Endothelial cell of umbilical vein (primary cell): ENCODE measurements around the gene LARGE1.

ENCODE experiments used
- POLR2AphosphoS5 ChIP-seq: IDR thresholded peaks from 2 replicates; pipeline ENCODE4 v1.6.1; 2012; ENCODE audit warnings: low read depth, mild to moderate bottlenecking, control low read depth, low read length, moderate library complexity; ENCODE audit not compliant: insufficient read depth
- TF ChIP-seq, protein P1 (sequence below), 2 donors: IDR thresholded peaks; 1 replicate in 1 of 2; 2 replicates in 1 of 2; pipeline ENCODE4 v1.5.1; 2011; ENCODE audit warnings: low read length in 2 of 2, mild to moderate bottlenecking in 2 of 2, moderate library complexity in 2 of 2, control low read depth in 1 of 2, inconsistent platforms in 1 of 2, low read depth in 1 of 2; ENCODE audit not compliant: insufficient read depth in 1 of 2; ENCODE audit errors: extremely low read depth in 1 of 2

DNA sequence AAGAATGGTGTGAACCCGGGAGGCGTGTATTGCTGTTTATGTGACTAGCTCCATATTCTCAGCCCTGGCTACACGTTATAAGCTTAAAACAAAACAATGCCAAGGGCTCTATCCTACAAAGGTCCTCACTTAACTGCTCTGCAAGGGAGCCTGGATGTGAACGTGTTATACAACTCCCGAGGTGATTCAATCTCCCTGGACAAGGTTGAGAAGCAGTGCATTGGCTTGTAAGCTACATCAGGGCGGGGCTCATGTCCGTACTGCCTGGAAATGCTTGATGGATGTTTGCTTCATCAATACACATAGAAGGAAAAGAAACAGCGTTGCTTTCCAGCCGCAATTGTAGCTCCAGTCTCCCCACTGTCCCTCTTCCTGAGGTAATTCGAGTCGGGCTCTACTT, 605.2 kb downstream of the LARGE1 start:
- TF ChIP-seq, protein P1, sequence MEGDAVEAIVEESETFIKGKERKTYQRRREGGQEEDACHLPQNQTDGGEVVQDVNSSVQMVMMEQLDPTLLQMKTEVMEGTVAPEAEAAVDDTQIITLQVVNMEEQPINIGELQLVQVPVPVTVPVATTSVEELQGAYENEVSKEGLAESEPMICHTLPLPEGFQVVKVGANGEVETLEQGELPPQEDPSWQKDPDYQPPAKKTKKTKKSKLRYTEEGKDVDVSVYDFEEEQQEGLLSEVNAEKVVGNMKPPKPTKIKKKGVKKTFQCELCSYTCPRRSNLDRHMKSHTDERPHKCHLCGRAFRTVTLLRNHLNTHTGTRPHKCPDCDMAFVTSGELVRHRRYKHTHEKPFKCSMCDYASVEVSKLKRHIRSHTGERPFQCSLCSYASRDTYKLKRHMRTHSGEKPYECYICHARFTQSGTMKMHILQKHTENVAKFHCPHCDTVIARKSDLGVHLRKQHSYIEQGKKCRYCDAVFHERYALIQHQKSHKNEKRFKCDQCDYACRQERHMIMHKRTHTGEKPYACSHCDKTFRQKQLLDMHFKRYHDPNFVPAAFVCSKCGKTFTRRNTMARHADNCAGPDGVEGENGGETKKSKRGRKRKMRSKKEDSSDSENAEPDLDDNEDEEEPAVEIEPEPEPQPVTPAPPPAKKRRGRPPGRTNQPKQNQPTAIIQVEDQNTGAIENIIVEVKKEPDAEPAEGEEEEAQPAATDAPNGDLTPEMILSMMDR (IDR thresholded peaks at IDR 0.05; ENCODE audit: extremely low read depth in 1 of 2, insufficient read depth in 1 of 2, low read depth in 1 of 2, low read length in 2 of 2) = no peak
- no peak for TF ChIP-seq POLR2AphosphoS5
